Gastroesophageal sphincter (tissue), 4 donors: ENCODE data around the gene RPLP2. TPM values are rescaled to one million over a fixed set of nuclear protein-coding genes. Genes with fewer than 3 reads are reported as not detected.

Experiments
- ATAC-seq: fragments of 150-250 bp; one replicate; pipeline ENCODE4 v1.9.1; 2016; ENCODE audit warnings: mild to moderate bottlenecking, moderate library complexity
- H3K27ac ChIP-seq, 4 donors: fragments of 200-600 bp; sonication (generic) in 3 of 4; 1 replicate in 3 of 4; 2 replicates in 1 of 4; pipeline ENCODE4 v1.5.1; 2016 to 2019
- H3K27me3 ChIP-seq: fragments of 200-600 bp; sonication (generic); one replicate; pipeline ENCODE4 v1.5.1; 2019
- H3K36me3 ChIP-seq, 2 donors: fragments of 200-600 bp; sonication (generic); one replicate each; pipeline ENCODE4 v1.5.1; 2019; ENCODE audit warnings: control low read depth in 1 of 2
- H3K4me1 ChIP-seq, 3 donors: fragments of 200-600 bp; sonication (generic); 1 replicate in 2 of 3; 2 replicates in 1 of 3; pipeline ENCODE4 v1.5.1; 2016 to 2019; ENCODE audit warnings: control low read depth in 2 of 3
- H3K4me3 ChIP-seq, 2 donors: fragments of 200-600 bp; sonication (generic); one replicate each; pipeline ENCODE4 v1.5.1; 2019; ENCODE audit warnings: mild to moderate bottlenecking in 1 of 2, moderate library complexity in 1 of 2
- H3K9me3 ChIP-seq, 3 donors: fragments of 200-600 bp; sonication (generic); one replicate each; pipeline ENCODE4 v1.5.1; 2017 to 2019; ENCODE audit warnings: control low read depth in 2 of 3
- CTCF ChIP-seq, 4 experiments: fragments of 200-600 bp in 2 of 4; fragments of 450-650 bp in 2 of 4; sonication (generic) in 1 of 4; IDR thresholded peaks; one replicate each; pipeline ENCODE4 v1.5.1; 2017 to 2019; ENCODE audit warnings: antibody characterized with exemption in 4 of 4, mild to moderate bottlenecking in 2 of 4, moderate library complexity in 2 of 4
- EP300 ChIP-seq: sonication (generic); formaldehyde crosslinking; IDR thresholded peaks from one replicate; pipeline ENCODE4 v1.6.1; 2017; ENCODE audit warnings: antibody characterized with exemption, mild to moderate bottlenecking
- POLR2A ChIP-seq, 2 donors: fragments of 450-650 bp; IDR thresholded peaks; one replicate each; pipeline ENCODE4 v1.6.1; 2017; ENCODE audit warnings: antibody characterized with exemption in 2 of 2, mild to moderate bottlenecking in 2 of 2, moderate library complexity in 1 of 2
- POLR2AphosphoS5 ChIP-seq: sonication (generic); formaldehyde crosslinking; IDR thresholded peaks from one replicate; pipeline ENCODE4 v1.6.1; 2017; ENCODE audit warnings: antibody characterized with exemption
- WGBS, 2 donors: methylation state at CpG; one replicate each; pipeline ENCODE4 v1.1.5; 2018; ENCODE audit warnings: low coverage in 1 of 2; 5-methylcytosine and 5-hydroxymethylcytosine counted together
- total RNA-seq, 4 donors: library from RNA; depleted of rRNA; stranded (reverse); fragments of >200 nt; gene quantifications; one replicate each; pipeline ENCODE4 v1.1.0, GENCODE V29; 2016

The RPLP2 gene
- total RNA-seq, 4 donors from 2014 or later: 165 to 880 (median 462) TPM

GRCh38 chr11:856397-856796 lies 46.6 kb downstream of the RPLP2 start:
- no peak overlapping the region for H3K4me3 ChIP-seq
- H3K4me1 ChIP-seq: peaks cover 0 to 85% (median 17%) of the 10 kb centered on the region in 3 donors
- peaks cover 0 to 39% of the 10 kb centered on the region in 2 donors for H3K36me3 ChIP-seq
- no peaks in the 10 kb centered on the region for H3K9me3 ChIP-seq
- TF ChIP-seq POLR2A (IDR thresholded peaks at IDR 0.05) (no peak), POLR2AphosphoS5 (no peak), EP300 (no peak), CTCF (IDR thresholded peaks at IDR 0.05) (no peak)
- H3K27ac ChIP-seq: no peak overlapping the region
- ATAC-seq: no peak
- 67 to 83% methylated on average over 1 of the region's 8 CpGs for WGBS, 2 donors
- H3K27me3 ChIP-seq: no peaks in the 10 kb centered on the region

- no peak for ATAC-seq
- Histone ChIP-seq H3K27ac (no peak overlapping the region), H3K4me3 (no peak overlapping the region), H3K36me3 (peaks cover 0 to 40% of the 10 kb centered on the region in 2 donors), H3K4me1 (peaks cover 0 to 79% (median 19%) of the 10 kb centered on the region in 3 donors), H3K27me3 (no peaks in the 10 kb centered on the region), H3K9me3 (no peaks in the 10 kb centered on the region)
- TF ChIP-seq EP300 (no peak), POLR2A (IDR thresholded peaks at IDR 0.05) (no peak), POLR2AphosphoS5 (no peak), CTCF (IDR thresholded peaks at IDR 0.05) (no peak)
- WGBS, 2 donors: 71 to 88% methylated on average over 12 to 15 of the region's 27 CpGs
Observed at GRCh38 chr11:858053-858761, 48.4 kb downstream of the RPLP2 start.

- no peaks in the 10 kb centered on the region for H3K27me3 ChIP-seq
- H3K4me1 ChIP-seq: peaks cover 0 to 73% (median 19%) of the 10 kb centered on the region in 3 donors
- TF ChIP-seq POLR2A (IDR thresholded peaks at IDR 0.05) (no peak), EP300 (no peak), CTCF (IDR thresholded peaks at IDR 0.05) (no peak), POLR2AphosphoS5 (no peak)
- 74% methylated on average over 5 of the region's 37 CpGs; no CpG with 5 or more reads in 1 of the 2 donors for WGBS, 2 donors
- peaks cover 0 to 44% of the 10 kb centered on the region in 2 donors for H3K36me3 ChIP-seq
- no peak overlapping the region for H3K27ac ChIP-seq
- H3K9me3 ChIP-seq: no peaks in the 10 kb centered on the region
- no peak overlapping the region for H3K4me3 ChIP-seq
- no peak for ATAC-seq
Observed at GRCh38 chr11:858762-859339, 49.1 kb downstream of the RPLP2 start.

- H3K9me3 ChIP-seq: no peaks in the 10 kb centered on the region
- H3K4me3 ChIP-seq: peak overlapping the region in 1 of 2 donors; percentile 29
- H3K36me3 ChIP-seq: peaks cover 0 to 44% of the 10 kb centered on the region in 2 donors
- ATAC-seq: peak; percentile 73
- H3K27ac ChIP-seq: peak overlapping the region in 3 of 4 donors; percentile 58 to 74 (median 65)
- no peaks in the 10 kb centered on the region for H3K27me3 ChIP-seq
- H3K4me1 ChIP-seq: peaks cover 0 to 66% (median 19%) of the 10 kb centered on the region in 3 donors
- no peak for TF ChIP-seq EP300
- TF ChIP-seq POLR2AphosphoS5: no peak
- TF ChIP-seq CTCF (IDR thresholded peaks at IDR 0.05): no peak
- no peak for TF ChIP-seq POLR2A (IDR thresholded peaks at IDR 0.05)
- 17 to 20% methylated on average over 8 to 10 of the region's 31 CpGs for WGBS, 2 donors
Observed at GRCh38 chr11:859394-860131, 49.8 kb downstream of the RPLP2 start.
